HG03135 (cell line): ENCODE results near the gene MORF4L2.
"Not testable (repeated sequence)": the region's sequence is repeated elsewhere in the genome, so short reads cannot be mapped to it uniquely, and the experiment has no call there.

Experiments used
- ATAC-seq: cut with Tn5 transposase; IDR thresholded peaks from one replicate; pipeline ENCODE4 v1.9.1; 2021; ENCODE audit warnings: mild to moderate bottlenecking, moderate library complexity; ENCODE audit not compliant: unreplicated experiment

The MORF4L2 gene

GRCh38 chrX:103681443-103681842 is 5.1 kb downstream of the MORF4L2 start:
- ATAC-seq: no peak

- no peak for ATAC-seq
These were observed 8.1 kb downstream of the MORF4L2 start for GRCh38 chrX:103678199-103678993.

- no peak for ATAC-seq
These were observed 11.7 kb downstream of the MORF4L2 start for GRCh38 chrX:103674531-103675454.

GRCh38 chrX:103669745-103670144 is 16.8 kb downstream of the MORF4L2 start:
- ATAC-seq: no peak

- no peak for ATAC-seq
These were observed 20.0 kb downstream of the MORF4L2 start for GRCh38 chrX:103666202-103667107.

- no peak for ATAC-seq
These were observed 22.3 kb downstream of the MORF4L2 start for GRCh38 chrX:103663981-103664762.

GRCh38 chrX:103659460-103659859 is 27.0 kb downstream of the MORF4L2 start:
- not testable (repeated sequence) for ATAC-seq

- no peak for ATAC-seq
These were observed 27.6 kb downstream of the MORF4L2 start for GRCh38 chrX:103658681-103659433.

- not testable (repeated sequence) for ATAC-seq
These were observed 29.4 kb downstream of the MORF4L2 start for GRCh38 chrX:103657066-103657465.

- no peak for ATAC-seq
These were observed 29.9 kb downstream of the MORF4L2 start for GRCh38 chrX:103656617-103657016.

GRCh38 chrX:103655230-103656000 is 31.1 kb downstream of the MORF4L2 start:
- ATAC-seq: not testable (repeated sequence)

GRCh38 chrX:103651151-103651773 is 35.2 kb downstream of the MORF4L2 start:
- no peak for ATAC-seq

- ATAC-seq: no peak
These were observed 38.9 kb downstream of the MORF4L2 start for GRCh38 chrX:103647630-103648029.

- no peak for ATAC-seq
These were observed 42.4 kb downstream of the MORF4L2 start for GRCh38 chrX:103644125-103644524.

GRCh38 chrX:103640401-103641155 is 45.9 kb downstream of the MORF4L2 start:
- ATAC-seq: no peak

GRCh38 chrX:103638479-103639346 is 47.8 kb downstream of the MORF4L2 start:
- not testable (repeated sequence) for ATAC-seq
